ENCODE measurements around the gene PRG3.

PRG3 gene

DNA sequence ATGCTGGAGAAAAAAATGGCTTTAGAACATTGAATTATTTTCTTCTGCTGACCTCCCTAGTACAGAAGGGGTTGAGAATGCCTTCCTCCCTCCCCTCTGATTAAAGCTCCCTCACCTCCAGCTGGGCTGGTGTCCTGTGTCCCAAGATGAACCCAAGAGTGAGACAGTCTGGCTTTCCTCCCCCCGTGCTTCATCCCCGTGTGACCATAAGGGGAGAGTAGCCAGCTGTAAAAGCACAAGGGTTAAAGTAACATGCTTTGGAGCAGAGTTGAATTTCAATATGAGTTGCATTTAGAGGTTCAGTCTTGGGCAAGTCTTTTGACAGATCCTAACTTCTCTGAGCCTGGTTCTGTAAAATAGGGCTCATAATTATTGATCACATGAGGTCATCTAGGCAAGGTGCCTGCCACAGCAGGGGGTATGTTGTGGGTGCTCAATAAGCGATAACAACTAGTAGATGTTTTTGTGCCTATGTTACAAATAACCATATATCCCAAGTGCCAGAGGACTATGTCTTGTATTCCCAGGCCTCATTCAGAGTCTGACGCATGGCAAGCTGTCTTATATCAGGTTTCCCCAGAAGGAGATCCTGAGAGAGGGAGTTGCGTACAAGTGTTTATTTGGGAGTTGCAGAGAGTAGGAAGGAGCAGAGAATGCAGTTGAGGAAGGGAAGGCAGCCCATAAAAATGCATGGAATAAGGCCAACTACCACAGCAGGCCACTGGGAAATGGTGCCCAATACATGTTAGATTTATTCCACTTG lies 5.4 kb upstream of the PRG3 start:
- no peak for TF ChIP-seq POLR2AphosphoS5 (IDR thresholded peaks at IDR 0.05; ENCODE audit: low read depth, low read length)
- TF ChIP-seq TAF1 (IDR thresholded peaks at IDR 0.05; ENCODE audit: borderline replicate concordance, insufficient read depth, low read length) = no peak
- TF ChIP-seq SIN3A (IDR thresholded peaks at IDR 0.05; ENCODE audit: borderline replicate concordance, insufficient read depth, low read length) = no peak

DNA sequence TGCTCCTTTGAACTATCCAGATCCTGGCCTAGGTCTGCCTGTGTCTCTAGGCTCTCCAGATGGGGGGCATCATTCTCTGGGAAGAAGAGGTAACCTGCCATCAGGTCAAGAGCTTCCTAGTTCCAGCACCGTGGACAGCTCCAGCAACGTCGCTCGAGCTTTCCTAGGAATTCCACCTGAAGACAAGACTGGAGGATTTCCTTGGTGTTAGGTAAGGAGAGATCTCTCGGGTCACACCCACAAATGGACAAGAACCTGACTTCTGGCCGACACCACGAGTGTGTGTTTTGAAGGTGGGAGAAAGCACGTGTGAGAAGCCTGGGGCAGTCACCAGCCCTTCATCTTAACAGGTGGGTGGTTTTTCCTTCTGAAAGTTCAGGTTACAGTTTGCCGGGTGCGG lies 1.2 kb downstream of the PRG3 start:
- TF ChIP-seq SIN3A (IDR thresholded peaks at IDR 0.05; ENCODE audit: borderline replicate concordance, insufficient read depth, low read length) = no peak
- no peak for TF ChIP-seq TAF1 (IDR thresholded peaks at IDR 0.05; ENCODE audit: borderline replicate concordance, insufficient read depth, low read length)
- TF ChIP-seq, protein P1, sequence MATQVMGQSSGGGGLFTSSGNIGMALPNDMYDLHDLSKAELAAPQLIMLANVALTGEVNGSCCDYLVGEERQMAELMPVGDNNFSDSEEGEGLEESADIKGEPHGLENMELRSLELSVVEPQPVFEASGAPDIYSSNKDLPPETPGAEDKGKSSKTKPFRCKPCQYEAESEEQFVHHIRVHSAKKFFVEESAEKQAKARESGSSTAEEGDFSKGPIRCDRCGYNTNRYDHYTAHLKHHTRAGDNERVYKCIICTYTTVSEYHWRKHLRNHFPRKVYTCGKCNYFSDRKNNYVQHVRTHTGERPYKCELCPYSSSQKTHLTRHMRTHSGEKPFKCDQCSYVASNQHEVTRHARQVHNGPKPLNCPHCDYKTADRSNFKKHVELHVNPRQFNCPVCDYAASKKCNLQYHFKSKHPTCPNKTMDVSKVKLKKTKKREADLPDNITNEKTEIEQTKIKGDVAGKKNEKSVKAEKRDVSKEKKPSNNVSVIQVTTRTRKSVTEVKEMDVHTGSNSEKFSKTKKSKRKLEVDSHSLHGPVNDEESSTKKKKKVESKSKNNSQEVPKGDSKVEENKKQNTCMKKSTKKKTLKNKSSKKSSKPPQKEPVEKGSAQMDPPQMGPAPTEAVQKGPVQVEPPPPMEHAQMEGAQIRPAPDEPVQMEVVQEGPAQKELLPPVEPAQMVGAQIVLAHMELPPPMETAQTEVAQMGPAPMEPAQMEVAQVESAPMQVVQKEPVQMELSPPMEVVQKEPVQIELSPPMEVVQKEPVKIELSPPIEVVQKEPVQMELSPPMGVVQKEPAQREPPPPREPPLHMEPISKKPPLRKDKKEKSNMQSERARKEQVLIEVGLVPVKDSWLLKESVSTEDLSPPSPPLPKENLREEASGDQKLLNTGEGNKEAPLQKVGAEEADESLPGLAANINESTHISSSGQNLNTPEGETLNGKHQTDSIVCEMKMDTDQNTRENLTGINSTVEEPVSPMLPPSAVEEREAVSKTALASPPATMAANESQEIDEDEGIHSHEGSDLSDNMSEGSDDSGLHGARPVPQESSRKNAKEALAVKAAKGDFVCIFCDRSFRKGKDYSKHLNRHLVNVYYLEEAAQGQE (IDR thresholded peaks at IDR 0.05; ENCODE audit: insufficient read depth in 1 of 2, low read depth in 2 of 2, low read length in 2 of 2) = peak; percentile 92 to 96
- TF ChIP-seq POLR2AphosphoS5 (IDR thresholded peaks at IDR 0.05; ENCODE audit: low read depth, low read length) = no peak
- TF ChIP-seq FOXP2 (optimal IDR thresholded peaks at IDR 0.05; ENCODE audit: borderline replicate concordance, extremely low read depth, extremely low read length, insufficient read depth) = no peak

DNA sequence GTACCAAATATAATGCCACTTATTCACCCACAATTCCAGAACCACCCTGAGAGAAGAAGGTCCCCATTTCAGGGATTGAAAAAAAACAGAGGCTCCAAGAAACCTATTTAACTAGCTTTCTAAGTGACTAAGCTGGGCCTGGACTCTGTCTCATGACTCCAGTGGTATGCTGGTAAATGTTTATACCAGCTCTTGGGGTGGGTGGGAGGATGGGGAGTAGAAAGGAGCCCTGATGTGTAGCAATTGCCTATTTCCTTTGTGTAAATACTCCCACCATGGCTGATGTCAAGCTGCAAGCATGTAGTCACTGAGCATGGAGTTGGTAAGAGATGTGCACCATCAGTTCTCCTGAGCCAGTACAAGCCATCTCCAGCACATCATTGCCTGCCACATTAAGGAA lies 2.8 kb downstream of the PRG3 start:
- TF ChIP-seq FOXP2 (optimal IDR thresholded peaks at IDR 0.05; ENCODE audit: borderline replicate concordance, extremely low read depth, extremely low read length, insufficient read depth) (no peak), SIN3A (IDR thresholded peaks at IDR 0.05; ENCODE audit: borderline replicate concordance, insufficient read depth, low read length) (no peak), POLR2AphosphoS5 (IDR thresholded peaks at IDR 0.05; ENCODE audit: low read depth, low read length) (no peak), TAF1 (IDR thresholded peaks at IDR 0.05; ENCODE audit: borderline replicate concordance, insufficient read depth, low read length) (no peak)
- TF ChIP-seq, protein P1 (IDR thresholded peaks at IDR 0.05; ENCODE audit: insufficient read depth in 1 of 2, low read depth in 2 of 2, low read length in 2 of 2) = no peak

DNA sequence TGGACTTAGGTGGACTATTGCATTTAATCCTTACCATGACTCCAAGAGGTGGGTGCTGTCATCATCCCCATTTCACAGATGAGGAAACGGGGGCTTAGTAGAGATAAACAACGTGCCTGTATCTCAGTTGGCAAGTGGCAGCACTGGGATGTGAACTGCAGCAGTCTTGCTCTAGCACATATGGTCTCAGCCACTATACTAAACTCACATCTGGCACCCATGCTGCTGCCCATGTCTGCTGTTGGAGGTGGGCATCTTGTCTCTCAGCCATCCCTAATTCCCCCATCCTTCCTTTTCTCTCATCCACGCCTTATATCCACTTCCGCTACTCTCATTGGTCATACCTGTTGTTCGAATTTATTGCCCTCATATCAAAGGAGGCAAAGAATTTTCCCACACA lies 3.8 kb downstream of the PRG3 start:
- TF ChIP-seq SIN3A (IDR thresholded peaks at IDR 0.05; ENCODE audit: borderline replicate concordance, insufficient read depth, low read length) (no peak), TAF1 (IDR thresholded peaks at IDR 0.05; ENCODE audit: borderline replicate concordance, insufficient read depth, low read length) (no peak), FOXP2 (optimal IDR thresholded peaks at IDR 0.05; ENCODE audit: borderline replicate concordance, extremely low read depth, extremely low read length, insufficient read depth) (no peak), POLR2AphosphoS5 (IDR thresholded peaks at IDR 0.05; ENCODE audit: low read depth, low read length) (no peak)
- TF ChIP-seq, protein P1 (IDR thresholded peaks at IDR 0.05; ENCODE audit: insufficient read depth in 1 of 2, low read depth in 2 of 2, low read length in 2 of 2) = no peak

DNA sequence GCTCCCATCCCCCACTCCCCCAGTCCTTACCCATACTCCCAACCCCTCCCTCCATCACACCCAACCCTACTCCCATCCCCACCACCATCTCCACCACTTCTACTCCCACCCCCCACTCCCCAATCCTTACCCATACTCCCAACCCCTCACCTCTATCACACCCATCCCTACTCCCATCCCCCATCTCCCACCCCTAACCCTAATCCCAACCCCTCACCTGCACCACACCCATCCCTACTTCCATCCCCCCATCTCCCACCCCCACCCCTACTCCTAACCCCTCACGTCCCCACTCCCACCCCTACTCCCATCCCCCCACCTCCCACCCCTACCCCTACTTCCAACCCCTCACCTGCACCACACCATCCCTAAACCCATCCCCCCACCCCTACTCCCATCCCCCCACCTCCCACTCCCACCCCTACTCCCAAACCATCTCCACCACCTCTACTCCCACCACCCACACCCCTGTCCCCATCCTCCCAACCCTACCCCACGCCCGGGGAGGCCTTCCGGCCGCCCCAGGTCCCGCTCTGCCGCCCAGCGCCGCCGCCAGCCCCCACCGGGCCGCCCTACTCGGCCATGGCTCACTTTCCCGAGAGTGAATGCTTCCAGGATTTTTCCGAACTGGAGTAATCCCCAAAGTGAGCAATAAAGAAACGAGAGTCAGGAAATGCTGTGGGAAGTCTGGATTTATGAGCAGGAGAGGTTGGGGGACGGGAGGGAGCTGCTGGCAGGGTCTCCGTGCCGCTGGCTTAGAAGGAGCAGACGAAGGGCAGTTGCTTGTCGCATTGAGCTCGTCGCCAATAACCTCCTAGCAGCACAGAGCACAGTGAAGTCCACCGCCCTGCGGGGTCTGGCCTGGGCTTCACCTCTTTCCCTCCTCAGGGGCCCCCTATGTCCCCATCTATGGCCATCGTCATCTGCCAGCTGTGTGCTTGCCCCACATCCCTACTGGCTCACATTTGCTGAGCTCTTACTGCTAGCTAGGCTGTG lies 4.6 kb downstream of the PRG3 start:
- no peak for TF ChIP-seq TAF1 (IDR thresholded peaks at IDR 0.05; ENCODE audit: borderline replicate concordance, insufficient read depth, low read length)
- no peak for TF ChIP-seq SIN3A (IDR thresholded peaks at IDR 0.05; ENCODE audit: borderline replicate concordance, insufficient read depth, low read length)
- no peak for TF ChIP-seq FOXP2 (optimal IDR thresholded peaks at IDR 0.05; ENCODE audit: borderline replicate concordance, extremely low read depth, extremely low read length, insufficient read depth)
- TF ChIP-seq, protein P1 (IDR thresholded peaks at IDR 0.05; ENCODE audit: insufficient read depth in 1 of 2, low read depth in 2 of 2, low read length in 2 of 2) = no peak
- no peak for TF ChIP-seq POLR2AphosphoS5 (IDR thresholded peaks at IDR 0.05; ENCODE audit: low read depth, low read length)
